Right ventricle myocardium inferior (tissue), 1 donor: Measurements from ENCODE around the gene PARP16. TPM values are rescaled to one million over a fixed set of nuclear protein-coding genes. Genes with fewer than 3 reads are reported as not detected.

ENCODE experiments used
- ATAC-seq: fragments of 200-7000 bp; cut with Tn5 transposase; one replicate; pipeline ENCODE4 v1.9.1; 2020; ENCODE audit warnings: mild to moderate bottlenecking, moderate library complexity
- DNase-seq: peaks from one replicate; pipeline ENCODE4 v3.0.0; 2021; ENCODE audit errors: missing footprints
- intact Hi-C: fragments of 100-400 bp; cut with DNase I; formaldehyde crosslinking; loops from one replicate; pipeline ENCODE4 v1.11.0; 2022
- long read RNA-seq: library from polyadenylated mRNA; unstranded; transcript quantifications from one replicate; pipeline ENCODE4 v2.0.0, GENCODE V29; 2021
- total RNA-seq: library from RNA; stranded (reverse); fragmentation: NEBNext Ultra II Directional; extraction: Animal tissue kit (Norgen Biotek cat#: 25700); gene quantifications from one replicate; pipeline ENCODE4 v1.2.1, GENCODE V29; 2021
- donor health status: DM: no; HTN: yes; CAD: no; lungs with severe emphysema.

The PARP16 gene
- 4.9 TPM for total RNA-seq
- long read RNA-seq, transcript PARP16-206 (6 exons, 2,343 nt), result major isoform, 5 of 6 reads
- long read RNA-seq, partial matches to known transcripts, result 1 of 6 reads
- long read RNA-seq, other reads (novel, unspliced or antisense), result 0 of 6 reads

- peak; percentile 96 for ATAC-seq
- intact Hi-C loops, result no loop called here
Measured at GRCh38 chr15:65286704-65287519, at the start of gene PARP16. Gene PARP16 (minus strand): TSS chr15:65286883. CDS start chr15:65286426, 457 bp downstream.

GRCh38 chr15:65335278-65336055 lies 48.8 kb upstream of the PARP16 start:
- no peak for ATAC-seq
- intact Hi-C loops, result no loop called here
- peak; percentile 31 for DNase-seq

More at GRCh38 chr15:65286704-65287519, at the start of gene PARP16:
- peak; percentile 95 for DNase-seq

GRCh38 chr15:65334586-65335231 lies 48.0 kb upstream of the PARP16 start:
- ATAC-seq (no peak), DNase-seq (peak; percentile 55)
- intact Hi-C loops, result no loop called here

GRCh38 chr15:65333856-65334255 lies 47.2 kb upstream of the PARP16 start:
- intact Hi-C loops, result no loop called here
- no peak for ATAC-seq
- DNase-seq, result peak; percentile 31

- DNase-seq, result peak; percentile 27
- intact Hi-C loops, result no loop called here
- no peak for ATAC-seq
Measured at GRCh38 chr15:65333148-65333820, 46.6 kb upstream of the PARP16 start.

- ATAC-seq, result no peak
- intact Hi-C loops, result no loop called here
- peak; percentile 23 for DNase-seq
Measured at GRCh38 chr15:65332391-65333147, 45.9 kb upstream of the PARP16 start.

- DNase-seq (peak; percentile 16), ATAC-seq (no peak)
- intact Hi-C loops, result no loop called here
Measured at GRCh38 chr15:65331811-65332210, 45.1 kb upstream of the PARP16 start.

GRCh38 chr15:65330934-65331645 lies 44.4 kb upstream of the PARP16 start:
- DNase-seq (peak; percentile 18), ATAC-seq (no peak)
- intact Hi-C loops, result no loop called here

- intact Hi-C loops, result no loop called here
- ATAC-seq (no peak), DNase-seq (peak; percentile 52)
Measured at GRCh38 chr15:65329984-65330735, 43.5 kb upstream of the PARP16 start.

GRCh38 chr15:65329288-65329983 lies 42.8 kb upstream of the PARP16 start:
- intact Hi-C loops, result no loop called here
- ATAC-seq (no peak), DNase-seq (peak; percentile 51)

- ATAC-seq, result no peak
- intact Hi-C loops, result no loop called here
- DNase-seq, result peak; percentile 39
Measured at GRCh38 chr15:65328506-65329287, 42.0 kb upstream of the PARP16 start.

GRCh38 chr15:65327651-65328393 lies 41.1 kb upstream of the PARP16 start:
- DNase-seq (peak; percentile 52), ATAC-seq (no peak)
- intact Hi-C loops, result no loop called here

GRCh38 chr15:65326818-65327217 lies 40.1 kb upstream of the PARP16 start:
- ATAC-seq (no peak), DNase-seq (no peak)
- intact Hi-C loops, result no loop called here

GRCh38 chr15:65326117-65326526 lies 39.4 kb upstream of the PARP16 start:
- ATAC-seq (no peak), DNase-seq (peak; percentile 60)
- intact Hi-C loops, result no loop called here

GRCh38 chr15:65323071-65323511 lies 36.4 kb upstream of the PARP16 start:
- DNase-seq (peak; percentile 76), ATAC-seq (peak; percentile 82)
- intact Hi-C loops, result loop anchor here (1.0 kb wide), 1 partner anchor 61 kb away; no protein-coding TSS in a partner anchor
